Astrocyte of the spinal cord (primary cell): Measurements from ENCODE around the gene WWTR1.

Source experiments
- DNase-seq: peaks from one replicate; pipeline ENCODE4 v3.0.0; 2011; ENCODE audit warnings: low read depth, low spot score
- H3K4me3 ChIP-seq: 2 replicates; pipeline ENCODE4 v1.5.1; 2011; ENCODE audit warnings: low read depth, mild to moderate bottlenecking, low read length, moderate library complexity
- CTCF ChIP-seq: IDR thresholded peaks from 2 replicates; pipeline ENCODE4 v1.5.1; 2012; ENCODE audit warnings: low read depth, mild to moderate bottlenecking, low read length, inconsistent platforms
- in situ Hi-C: cut with HindIII; loops from 2 replicates; pipeline ENCODE4 v1.10.0; 2017; ENCODE audit warnings: low sequenced_read_pairs

Gene WWTR1

GRCh38 chr3:149657926-149658743 lies at the start of gene WWTR1:
Gene WWTR1, minus strand, starts transcription at chr3:149658025. Its CDS starts 719 bp downstream, at chr3:149657306.
- in situ Hi-C loops, result no loop called here
- DNase-seq, result peak; percentile 98
- TF ChIP-seq CTCF, result peak; percentile 28
- peak within 1 kb of the TSS; percentile 66 for H3K4me3 ChIP-seq

DNA sequence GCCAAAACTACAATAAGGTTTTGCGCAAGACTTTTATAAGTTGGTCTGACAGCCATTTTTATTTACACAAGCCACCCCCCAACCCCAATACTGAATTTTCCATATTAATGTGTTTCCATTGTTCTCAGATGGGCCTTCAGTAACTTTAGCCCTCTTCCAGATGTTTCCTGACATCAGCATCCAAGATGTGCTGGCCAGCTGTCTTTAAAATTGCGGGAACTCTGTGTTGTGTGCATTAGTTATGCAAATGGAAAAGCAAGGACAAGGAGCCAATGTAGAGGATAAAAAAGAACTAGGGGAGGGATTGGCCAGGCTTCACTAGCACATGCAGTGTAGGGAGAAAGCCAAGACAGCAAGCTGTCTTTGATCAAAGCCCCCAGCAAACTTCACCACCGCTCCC lies 49.1 kb upstream of the WWTR1 start:
- in situ Hi-C loops, result no loop called here
- no peak overlapping the region for H3K4me3 ChIP-seq
- no peak for TF ChIP-seq CTCF
- no peak for DNase-seq

DNA sequence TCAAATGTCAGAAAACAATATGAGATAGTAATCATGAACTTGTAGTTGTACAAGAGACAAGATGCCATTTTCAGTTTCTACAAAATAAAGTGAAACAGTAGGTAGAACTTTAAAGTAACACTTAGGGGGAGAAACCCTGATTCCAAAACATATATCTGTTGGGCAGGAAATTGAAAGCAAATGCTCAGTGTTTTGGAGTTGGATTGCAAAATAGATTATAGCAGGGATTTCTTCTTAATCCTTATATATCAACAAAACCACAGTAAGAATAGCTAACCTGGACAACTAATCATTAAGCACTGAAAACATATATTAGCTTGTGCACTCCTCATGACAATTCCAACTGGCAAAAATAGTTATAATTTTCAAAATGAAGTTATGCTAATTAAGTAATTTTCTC lies 47.6 kb upstream of the WWTR1 start:
- no peak for TF ChIP-seq CTCF
- DNase-seq, result no peak
- in situ Hi-C loops, result no loop called here
- H3K4me3 ChIP-seq, result no peak overlapping the region

DNA sequence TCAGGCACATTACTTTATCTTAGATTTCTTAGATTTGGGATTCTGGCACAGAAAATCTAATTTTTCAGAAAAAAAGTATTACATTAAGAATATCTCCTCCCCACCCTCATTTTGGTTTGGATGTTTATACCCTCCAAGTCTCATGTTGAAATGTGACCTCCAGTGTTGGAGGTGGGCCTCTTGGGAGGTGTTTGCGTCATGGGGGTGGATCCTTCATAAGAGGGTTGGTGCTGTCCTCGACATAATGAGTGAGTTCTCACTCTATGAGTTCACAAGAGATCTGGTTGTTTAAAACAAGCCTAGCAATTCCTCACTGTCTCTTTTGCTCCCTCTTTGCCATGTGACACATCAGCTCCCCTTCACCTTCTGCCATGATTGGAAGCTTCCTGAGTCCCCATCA lies 45.6 kb upstream of the WWTR1 start:
- no peak for TF ChIP-seq CTCF
- H3K4me3 ChIP-seq, result no peak overlapping the region
- in situ Hi-C loops, result no loop called here

GRCh38 chr3:149702691-149703441 lies 45.0 kb upstream of the WWTR1 start:
- TF ChIP-seq CTCF, result no peak
- H3K4me3 ChIP-seq, result no peak overlapping the region
- peak; percentile 86 for DNase-seq
- in situ Hi-C loops, result no loop called here

More for the DNA sequence above, 45.6 kb upstream of the WWTR1 start:
- DNase-seq, result no peak

DNA sequence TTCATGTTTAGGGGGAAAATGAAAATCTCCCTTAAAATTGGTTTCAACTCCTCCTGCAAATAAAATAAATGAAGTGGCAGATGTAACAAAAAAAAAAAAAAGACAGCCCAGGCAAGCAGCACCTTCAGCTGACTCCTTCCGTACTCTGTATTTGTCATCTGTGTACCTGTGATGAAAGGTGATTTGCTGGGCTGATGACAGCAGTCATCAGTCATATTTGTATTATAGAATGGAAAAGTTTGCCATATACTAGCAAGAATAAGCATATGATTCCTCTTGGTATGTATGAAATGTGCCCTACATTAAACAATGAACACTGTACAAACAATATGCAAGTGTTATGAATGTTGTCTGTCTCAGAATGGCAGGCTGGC lies 44.1 kb upstream of the WWTR1 start:
- in situ Hi-C loops, result no loop called here
- no peak for TF ChIP-seq CTCF
- no peak overlapping the region for H3K4me3 ChIP-seq
- no peak for DNase-seq
